Right cardiac atrium (tissue), 5 donors: ENCODE results near the gene DHX32. TPM values are rescaled to one million over a fixed set of nuclear protein-coding genes. Genes with fewer than 3 reads are reported as not detected.
"Not testable (repeated sequence)": the region's sequence is repeated elsewhere in the genome, so short reads cannot be mapped to it uniquely, and the experiment has no call there.

Experiments
- ATAC-seq, 2 donors: fragments of 200-7000 bp; cut with Tn5 transposase; one replicate each; pipeline versions ENCODE4 v1.8.0 to v1.9.1; 2020; ENCODE audit warnings: moderate library complexity in 2 of 2, mild to moderate bottlenecking in 1 of 2
- DNase-seq, 3 donors: peaks; one replicate each; pipeline ENCODE4 v3.0.0-alpha.2; 2020
- H3K27ac ChIP-seq: one replicate; pipeline ENCODE4 v1.5.1; 2013; ENCODE audit warnings: mild to moderate bottlenecking, low read length, control low read depth, moderate library complexity
- H3K27me3 ChIP-seq: one replicate; pipeline ENCODE4 v1.6.1; 2013; ENCODE audit not compliant: control insufficient read depth, insufficient read depth
- H3K4me1 ChIP-seq: one replicate; pipeline ENCODE4 v1.6.1; 2013; ENCODE audit warnings: low read length; ENCODE audit not compliant: control insufficient read depth, insufficient read depth
- H3K4me3 ChIP-seq: one replicate; pipeline ENCODE4 v1.5.1; 2013; ENCODE audit warnings: low read length, control low read depth
- H3K9me3 ChIP-seq: one replicate; pipeline ENCODE4 v1.6.1; 2013; ENCODE audit warnings: low read length; ENCODE audit not compliant: control insufficient read depth
- WGBS: extraction: QIAGEN DNeasy Blood & Tissue Kit; methylation state at CpG from one replicate; pipeline ENCODE4 v1.1.7; 2013; 5-methylcytosine and 5-hydroxymethylcytosine counted together
- intact Hi-C, 4 donors: fragments of 100-400 bp; cut with DNase I; formaldehyde crosslinking; loops; one replicate each; pipeline versions ENCODE4 v1.11.0 to v1.14.0; 2022 to 2023
- polyA plus RNA-seq: library from polyadenylated mRNA; stranded (reverse); fragments of 200-250 nt; gene quantifications from one replicate; pipeline ENCODE4 v1.2.3, GENCODE V29; 2013
- total RNA-seq, 4 donors: library from RNA; stranded (reverse); fragmentation: NEBNext Ultra II Directional; extraction: Animal tissue kit (Norgen Biotek cat#: 25700); gene quantifications; one replicate each; pipeline ENCODE4 v1.2.1, GENCODE V29; 2021
- donor health status: healthy with polysubstance abuse.
- donor health status: DM: no; HTN: yes; CAD: no.
- donor health status: DM: no; HTN: no; CAD: no.
- donor health status: DM: no; HTN: yes; CAD: no; lungs with severe emphysema.
- donor health status: DM: yes; HTN: yes; CAD: no.

Gene DHX32
- total and polyA plus RNA-seq, 5 donors: 23.3 to 42.5 (median 35.8) TPM

GRCh38 chr10:125895130-125896087 lies 14.3 kb upstream of the DHX32 start:
- intact Hi-C loops, H3K9me3 ChIP-seq: not testable (repeated sequence)
- WGBS: 27% methylated on average over 50 of the region's 50 CpGs

GRCh38 chr10:125894176-125894575 lies 13.1 kb upstream of the DHX32 start:
- H3K4me1 ChIP-seq, H3K4me3 ChIP-seq, H3K27me3 ChIP-seq, H3K9me3 ChIP-seq, ATAC-seq, H3K27ac ChIP-seq, DNase-seq, intact Hi-C loops: not testable (repeated sequence)
- 73% methylated on average over 3 of the region's 3 CpGs for WGBS

More at GRCh38 chr10:125895130-125896087, 14.3 kb upstream of the DHX32 start:
- not testable (repeated sequence) for H3K27me3 ChIP-seq, H3K4me1 ChIP-seq
- ATAC-seq (peak; percentile 79 to 90), DNase-seq (peak; percentile 57 to 84 (median 84))
- peak overlapping the region; percentile 85 for H3K27ac ChIP-seq
- peak overlapping the region; percentile 43 for H3K4me3 ChIP-seq

- H3K27me3 ChIP-seq, H3K4me3 ChIP-seq, ATAC-seq, DNase-seq, H3K4me1 ChIP-seq, H3K27ac ChIP-seq, intact Hi-C loops, H3K9me3 ChIP-seq: not testable (repeated sequence)
- 72% methylated on average over 5 of the region's 5 CpGs for WGBS
Observed at GRCh38 chr10:125892402-125892801, 11.3 kb upstream of the DHX32 start.

- intact Hi-C loops, DNase-seq, H3K27ac ChIP-seq, H3K4me3 ChIP-seq, H3K4me1 ChIP-seq, H3K9me3 ChIP-seq, H3K27me3 ChIP-seq: not testable (repeated sequence)
- 73% methylated on average over 4 of the region's 4 CpGs for WGBS
- peak in 1 of 2 donors; percentile 47 for ATAC-seq
Observed at GRCh38 chr10:125889441-125889840, 8.3 kb upstream of the DHX32 start.

GRCh38 chr10:125886914-125887512 lies 5.9 kb upstream of the DHX32 start:
- Histone ChIP-seq H3K9me3 (no peaks in the 10 kb centered on the region), H3K4me3 (no peak overlapping the region), H3K27me3 (no peaks in the 10 kb centered on the region), H3K27ac (no peak overlapping the region), H3K4me1 (peaks cover 6% of the 10 kb centered on the region)
- DNase-seq (no peak), ATAC-seq (no peak)
- intact Hi-C loops: no loop called here
- 87% methylated on average over 3 of the region's 3 CpGs for WGBS

- no peak for DNase-seq
- peak; percentile 24 to 37 for ATAC-seq
- intact Hi-C loops: no loop called here
- Histone ChIP-seq H3K4me3 (no peak overlapping the region), H3K27ac (peak overlapping the region; percentile 77), H3K9me3 (no peaks in the 10 kb centered on the region), H3K4me1 (peaks cover 10% of the 10 kb centered on the region), H3K27me3 (no peaks in the 10 kb centered on the region)
- 76% methylated on average over 3 of the region's 3 CpGs for WGBS
Observed at GRCh38 chr10:125883211-125883610, 2.1 kb upstream of the DHX32 start.

GRCh38 chr10:125882596-125882995 lies 1.5 kb upstream of the DHX32 start:
- intact Hi-C loops: no loop called here
- 64% methylated on average over 1 of the region's 1 CpG for WGBS
- no peak overlapping the region for H3K27ac ChIP-seq
- H3K4me3 ChIP-seq: no peak overlapping the region
- no peak for ATAC-seq
- H3K9me3 ChIP-seq: no peaks in the 10 kb centered on the region
- peaks cover 10% of the 10 kb centered on the region for H3K4me1 ChIP-seq
- no peak for DNase-seq
- H3K27me3 ChIP-seq: no peaks in the 10 kb centered on the region

- Histone ChIP-seq H3K9me3 (no peaks in the 10 kb centered on the region), H3K4me1 (peaks cover 8% of the 10 kb centered on the region), H3K4me3 (peak overlapping the region; percentile 15), H3K27ac (peak overlapping the region; percentile 52), H3K27me3 (no peaks in the 10 kb centered on the region)
- 47% methylated on average over 6 of the region's 6 CpGs for WGBS
- intact Hi-C loops: no loop called here
- DNase-seq (no peak), ATAC-seq (no peak)
Observed at GRCh38 chr10:125880719-125881118, 373 bp downstream of the DHX32 start.

- WGBS: 87% methylated on average over 11 of the region's 11 CpGs
- ATAC-seq (no peak), DNase-seq (no peak)
- Histone ChIP-seq H3K4me3 (no peak overlapping the region), H3K27ac (no peak overlapping the region), H3K9me3 (no peaks in the 10 kb centered on the region), H3K4me1 (peaks cover 8% of the 10 kb centered on the region), H3K27me3 (no peaks in the 10 kb centered on the region)
- intact Hi-C loops: no loop called here
Observed at GRCh38 chr10:125878957-125879835, 1.9 kb downstream of the DHX32 start.

- H3K4me1 ChIP-seq: no peaks in the 10 kb centered on the region
- DNase-seq (no peak), ATAC-seq (no peak)
- no peak overlapping the region for H3K27ac ChIP-seq
- 70% methylated on average over 4 of the region's 4 CpGs for WGBS
- H3K9me3 ChIP-seq: no peaks in the 10 kb centered on the region
- no peaks in the 10 kb centered on the region for H3K27me3 ChIP-seq
- no peak overlapping the region for H3K4me3 ChIP-seq
- intact Hi-C loops: no loop called here
Observed at GRCh38 chr10:125871338-125871737, 9.8 kb downstream of the DHX32 start.
